ENCODE results near the gene FALEC.
"Not testable (repeated sequence)": the region's sequence is repeated elsewhere in the genome, so short reads cannot be mapped to it uniquely, and the experiment has no call there.

FALEC gene

DNA sequence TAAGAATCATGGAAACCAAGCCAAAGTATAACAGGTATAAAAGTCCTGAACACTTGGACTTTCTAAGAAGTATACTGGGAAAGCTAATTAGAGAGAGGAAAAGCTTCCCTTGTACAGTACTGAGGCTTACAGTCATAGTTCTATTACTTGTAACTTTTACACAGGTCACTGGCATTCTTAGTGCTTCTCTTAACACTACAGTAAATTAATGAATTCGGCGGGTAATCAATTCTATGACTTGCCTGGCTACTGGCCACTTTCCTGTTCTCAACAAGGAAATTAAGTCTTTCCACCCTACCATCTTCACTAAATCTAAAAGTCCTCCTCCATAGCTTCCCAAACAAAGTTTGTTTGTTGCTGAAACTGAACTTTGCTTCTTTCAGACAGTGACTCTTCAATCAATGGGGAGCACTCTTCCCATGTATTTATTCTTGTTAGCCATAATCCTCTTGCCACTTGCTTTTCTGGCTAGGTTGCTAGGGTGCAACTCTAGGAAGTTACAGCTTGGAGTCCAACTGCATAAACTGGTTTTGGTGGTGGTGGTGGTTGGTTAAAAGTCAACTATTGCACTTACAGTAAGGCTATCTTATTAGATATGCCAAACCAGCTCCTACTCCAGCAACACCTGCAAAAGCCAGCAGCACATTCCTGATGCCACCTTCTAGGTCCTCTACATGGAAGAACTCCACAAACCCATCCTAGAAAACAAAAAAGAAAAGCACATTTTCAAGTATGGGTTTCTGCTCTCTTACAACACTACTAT is 61.4 kb downstream of the FALEC start:
- DNase-seq = no peak

GRCh38 chr1:150577557-150578271 is 62.2 kb downstream of the FALEC start:
- no peak for DNase-seq

DNA sequence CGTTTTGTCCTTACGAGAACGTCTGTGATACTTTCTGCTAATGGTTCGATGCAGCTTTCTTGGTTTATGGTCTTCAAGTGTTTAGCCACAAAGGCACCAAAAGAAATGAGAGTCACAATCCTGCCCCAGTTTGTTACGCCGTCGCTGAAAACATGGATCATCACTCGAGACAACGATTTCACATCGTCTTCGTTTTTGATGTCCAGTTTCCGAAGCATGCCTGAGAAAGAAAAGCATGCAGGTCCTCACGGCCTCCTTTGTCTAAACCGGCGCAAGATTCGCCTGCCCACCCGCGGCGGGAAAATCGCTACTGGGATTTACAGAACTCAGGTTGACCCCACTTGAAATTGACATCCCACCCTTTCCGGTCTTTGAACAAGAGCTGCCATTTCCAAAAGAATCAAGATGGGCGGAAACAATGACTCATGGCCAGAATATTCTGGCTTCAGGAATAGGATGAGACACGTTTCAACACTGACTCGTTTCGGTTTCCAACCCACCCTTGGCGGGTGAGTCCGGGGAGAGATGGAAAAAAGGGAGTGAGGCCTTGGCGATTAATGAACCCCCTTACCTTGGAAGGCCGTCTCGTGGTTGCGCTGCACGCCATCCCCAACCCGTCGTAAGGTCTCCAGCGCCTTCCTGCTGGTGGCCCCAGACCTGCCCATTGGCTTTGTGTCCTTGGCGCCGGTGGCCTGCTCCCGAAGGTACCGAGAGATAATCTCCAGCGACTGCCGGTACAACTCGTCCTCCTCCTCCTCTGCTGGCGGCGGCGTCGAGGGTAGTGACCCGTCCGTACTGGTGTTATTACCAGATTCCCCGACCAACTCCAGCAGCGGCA is 62.9 kb downstream of the FALEC start:
- peak in 1 of 2 experiments; percentile 24 for DNase-seq

DNA sequence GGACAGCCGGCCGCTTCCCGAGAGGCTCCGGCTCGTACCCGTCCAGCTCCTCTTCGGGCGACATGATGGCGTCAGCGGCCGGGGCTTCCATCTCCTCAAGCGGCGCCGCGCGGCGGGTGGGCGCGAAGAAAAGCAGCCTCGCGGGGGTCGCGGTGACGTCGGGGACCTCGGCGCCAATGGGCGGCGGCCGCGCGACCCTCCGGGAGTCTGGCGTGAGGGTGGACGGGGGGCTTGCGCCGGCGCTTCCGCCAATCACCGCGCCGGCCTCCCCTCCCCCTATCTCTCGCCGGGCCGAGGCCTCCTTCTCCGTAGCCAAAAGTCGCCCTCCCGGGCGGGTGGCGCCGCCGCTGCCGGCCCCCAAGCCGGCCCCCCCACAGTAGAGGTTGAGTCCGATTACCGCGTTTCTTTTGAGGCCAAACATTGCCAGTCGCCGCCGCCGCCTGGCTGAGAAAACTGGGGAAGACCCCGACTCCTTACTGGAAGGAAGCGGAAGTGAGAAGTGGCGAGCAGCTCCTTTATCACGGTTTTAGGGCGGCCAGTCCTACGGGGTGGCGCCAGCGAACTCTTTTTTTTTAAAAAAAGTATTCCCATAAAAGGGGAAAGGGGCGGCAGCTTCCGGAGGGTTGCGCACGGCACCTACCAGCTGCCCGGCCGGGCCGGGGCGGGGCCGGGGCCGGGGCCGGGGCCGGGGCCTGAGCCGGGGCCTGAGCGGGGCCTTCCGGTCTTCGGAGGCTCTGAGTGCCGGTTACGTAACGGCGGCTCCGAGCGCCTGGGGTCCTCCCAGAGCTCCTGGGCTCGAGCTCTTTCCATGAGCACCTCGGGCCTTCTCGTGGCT is 63.8 kb downstream of the FALEC start, which contains the start of gene MCL1:
Gene MCL1 (minus strand): TSS at position 501 of the 835 bp plus-strand sequence. CDS start 80 bp downstream, at position 421.
- DNase-seq = peak; percentile 96 to 97

DNA sequence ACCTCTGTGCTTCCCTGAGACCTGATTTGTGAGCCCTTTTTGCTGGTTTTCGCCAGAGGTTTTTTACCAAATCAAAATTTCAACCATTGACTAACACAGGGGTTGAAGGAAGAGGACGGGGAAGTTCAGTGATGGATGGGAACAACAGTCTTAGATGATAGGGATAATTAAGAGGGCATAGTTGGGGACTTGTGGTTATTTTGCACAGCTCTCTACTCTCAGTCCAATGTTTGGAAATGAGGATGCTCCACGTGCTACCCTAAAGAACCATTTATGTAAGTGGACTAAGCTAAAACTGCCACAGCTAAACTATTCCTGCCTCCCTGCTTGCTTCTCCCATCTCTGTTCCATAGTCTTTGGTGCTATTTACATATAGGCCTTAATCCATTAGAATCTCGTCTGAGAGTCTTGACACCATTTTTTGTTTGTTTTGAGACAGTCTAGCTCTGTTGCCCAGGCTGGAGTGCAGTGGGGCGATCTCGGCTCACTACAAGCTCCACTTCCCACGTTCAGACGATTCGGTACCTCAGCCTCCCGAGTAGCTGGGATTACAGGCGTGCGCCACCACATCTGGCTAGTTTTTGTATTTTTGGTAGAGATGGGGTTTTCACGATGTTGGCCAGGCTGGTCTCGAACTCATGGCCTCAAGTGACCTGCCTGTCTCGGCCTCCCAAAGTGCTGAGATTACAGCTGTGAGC is 64.5 kb downstream of the FALEC start:
- peak; percentile 62 to 64 for DNase-seq

DNA sequence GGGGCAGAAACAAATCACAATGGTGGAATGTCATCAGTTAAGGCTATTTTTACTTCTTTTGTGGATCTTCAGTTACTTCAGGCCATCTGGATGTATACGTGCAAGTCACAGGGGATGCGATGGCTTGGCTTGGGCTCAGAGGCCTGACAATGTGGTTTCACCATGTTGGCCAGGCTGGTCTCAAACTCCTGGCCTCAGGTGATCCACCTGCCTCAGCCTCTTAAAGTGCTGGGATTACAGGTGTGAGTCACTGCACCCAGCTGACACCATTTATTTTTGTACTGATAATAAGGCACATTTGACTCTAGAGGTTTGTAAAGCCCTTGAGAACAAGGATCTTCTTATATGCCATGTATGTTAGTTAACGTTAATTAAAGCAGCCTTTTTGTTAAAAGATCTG is 65.4 kb downstream of the FALEC start:
- DNase-seq = not testable (repeated sequence)

GRCh38 chr1:150581437-150581836 is 65.9 kb downstream of the FALEC start:
- not testable (repeated sequence) for DNase-seq

DNA sequence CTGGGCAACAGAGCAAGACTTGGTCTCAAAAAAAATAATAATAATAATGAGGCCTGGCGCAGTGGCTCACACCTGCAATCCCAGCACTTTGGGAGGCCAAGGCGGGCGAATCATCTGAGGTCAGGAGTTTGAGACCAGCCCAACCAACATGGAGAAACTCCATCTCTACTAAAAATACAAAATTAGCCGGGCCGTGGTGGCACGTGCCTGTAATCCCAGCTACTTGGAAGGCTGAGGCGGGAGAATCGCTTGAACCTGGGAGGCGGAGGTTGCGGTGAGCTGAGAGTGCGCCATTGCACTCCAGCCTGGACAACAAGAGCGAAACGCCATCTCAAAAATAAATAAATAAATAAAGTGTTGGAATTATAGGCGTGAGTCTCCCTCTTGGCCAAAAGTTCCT is 66.4 kb downstream of the FALEC start:
- not testable (repeated sequence) for DNase-seq

DNA sequence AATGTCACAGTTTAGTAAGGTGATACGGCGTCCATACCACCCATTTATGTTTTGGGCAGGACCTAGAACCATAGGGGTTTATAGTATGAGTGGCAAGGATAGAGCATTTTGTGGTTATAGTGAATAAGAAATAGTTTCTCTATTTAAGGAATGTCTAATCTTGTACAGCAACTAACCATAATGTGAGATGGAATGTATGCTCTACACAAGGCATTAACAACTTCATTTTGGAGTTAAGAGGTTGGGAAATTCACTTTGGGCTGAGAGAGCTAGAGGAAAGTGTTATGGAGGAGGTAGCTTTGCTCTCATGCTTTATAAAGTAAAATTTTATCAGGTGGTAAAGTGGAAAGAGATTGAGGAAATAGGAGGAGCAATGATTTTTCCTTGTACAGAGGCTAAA is 66.8 kb downstream of the FALEC start:
- DNase-seq = no peak
